ENCODE data around the gene AFF4. TPM values are rescaled to one million over a fixed set of nuclear protein-coding genes. Genes with fewer than 3 reads are reported as not detected.

The AFF4 gene
- total and polyA plus RNA-seq, 4 donors: 8.9 to 103 (median 41.9) TPM

DNA sequence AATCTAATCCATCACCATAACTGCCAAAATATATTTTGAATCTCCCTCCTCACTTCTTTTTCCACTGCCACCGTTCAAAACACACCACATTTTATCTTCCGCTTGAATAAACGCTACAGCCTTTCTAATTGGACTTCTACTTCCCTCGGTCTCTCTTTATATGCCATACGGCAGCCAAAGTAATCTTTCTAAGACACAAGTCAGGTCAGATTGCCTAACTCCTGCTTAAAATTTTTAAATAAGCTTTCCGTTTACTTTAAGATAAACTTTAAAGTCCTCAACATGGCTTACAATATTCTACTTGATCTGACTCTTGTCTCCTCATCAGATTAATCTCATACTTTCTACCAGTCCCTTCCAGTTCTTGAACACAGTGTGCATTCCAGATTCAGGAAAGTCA is 9.7 kb downstream of the AFF4 start:
- no peak for ATAC-seq (ENCODE audit: insufficient read depth, low FRiP score)
- peaks cover 0 to 14% (median 3%) of the 10 kb centered on the region in 5 donors for H3K4me1 ChIP-seq (ENCODE audit: control insufficient read depth in 5 of 5, insufficient read depth in 5 of 5, low read length in 5 of 5)

DNA sequence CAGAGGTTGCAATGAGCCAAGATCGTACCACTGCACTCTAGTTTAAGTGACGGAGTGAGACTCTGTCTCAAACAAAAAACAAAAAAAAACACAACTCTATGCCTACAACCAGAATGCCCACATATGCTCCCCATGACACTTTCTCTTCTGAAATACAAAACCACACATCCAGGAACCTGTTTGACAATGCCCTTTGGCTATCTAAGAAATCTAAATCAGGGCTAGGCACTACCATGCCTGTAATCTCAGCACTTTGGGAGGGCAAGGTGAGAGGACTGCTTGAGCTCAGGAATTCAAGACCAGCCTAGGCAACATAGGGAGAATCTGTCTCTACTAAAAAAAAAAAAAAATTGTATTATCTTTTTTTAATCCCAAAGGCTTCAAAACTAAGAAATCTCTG is 10.6 kb downstream of the AFF4 start:
- Histone ChIP-seq H3K4me3 (no peak overlapping the region), H3K9me3 (ENCODE audit: control insufficient read depth in 4 of 4, insufficient read depth in 3 of 4, low read length in 3 of 4) (no peaks in the 10 kb centered on the region), H3K36me3 (ENCODE audit: control insufficient read depth in 4 of 4, insufficient read depth in 4 of 4, low read length in 4 of 4) (peaks cover 0 to 11% (median 1%) of the 10 kb centered on the region in 4 donors), H3K27me3 (ENCODE audit: control insufficient read depth in 3 of 3, insufficient read depth in 3 of 3, low read length in 2 of 3) (no peaks in the 10 kb centered on the region), H3K4me1 (ENCODE audit: control insufficient read depth in 5 of 5, insufficient read depth in 5 of 5, low read length in 5 of 5) (peaks cover 0 to 14% (median 3%) of the 10 kb centered on the region in 5 donors), H3K27ac (ENCODE audit: low read depth in 1 of 2, low read length in 1 of 2) (peak overlapping the region in 1 of 2 donors; percentile 14), H3K9ac (ENCODE audit: insufficient read depth in 1 of 2, low read length in 2 of 2) (no peak overlapping the region)
- TF ChIP-seq, protein P1, sequence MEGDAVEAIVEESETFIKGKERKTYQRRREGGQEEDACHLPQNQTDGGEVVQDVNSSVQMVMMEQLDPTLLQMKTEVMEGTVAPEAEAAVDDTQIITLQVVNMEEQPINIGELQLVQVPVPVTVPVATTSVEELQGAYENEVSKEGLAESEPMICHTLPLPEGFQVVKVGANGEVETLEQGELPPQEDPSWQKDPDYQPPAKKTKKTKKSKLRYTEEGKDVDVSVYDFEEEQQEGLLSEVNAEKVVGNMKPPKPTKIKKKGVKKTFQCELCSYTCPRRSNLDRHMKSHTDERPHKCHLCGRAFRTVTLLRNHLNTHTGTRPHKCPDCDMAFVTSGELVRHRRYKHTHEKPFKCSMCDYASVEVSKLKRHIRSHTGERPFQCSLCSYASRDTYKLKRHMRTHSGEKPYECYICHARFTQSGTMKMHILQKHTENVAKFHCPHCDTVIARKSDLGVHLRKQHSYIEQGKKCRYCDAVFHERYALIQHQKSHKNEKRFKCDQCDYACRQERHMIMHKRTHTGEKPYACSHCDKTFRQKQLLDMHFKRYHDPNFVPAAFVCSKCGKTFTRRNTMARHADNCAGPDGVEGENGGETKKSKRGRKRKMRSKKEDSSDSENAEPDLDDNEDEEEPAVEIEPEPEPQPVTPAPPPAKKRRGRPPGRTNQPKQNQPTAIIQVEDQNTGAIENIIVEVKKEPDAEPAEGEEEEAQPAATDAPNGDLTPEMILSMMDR (IDR thresholded peaks at IDR 0.05; ENCODE audit: control extremely low read depth, extremely low read depth): no peak
- ATAC-seq (ENCODE audit: insufficient read depth, low FRiP score) (no peak), DNase-seq (no peak)
- WGBS, 2 donors: 76 to 88% methylated on average over 2 of the region's 2 CpGs

More for the DNA sequence above, 9.7 kb downstream of the AFF4 start:
- Histone ChIP-seq H3K27me3 (ENCODE audit: control insufficient read depth in 3 of 3, insufficient read depth in 3 of 3, low read length in 2 of 3) (no peaks in the 10 kb centered on the region), H3K9me3 (ENCODE audit: control insufficient read depth in 4 of 4, insufficient read depth in 3 of 4, low read length in 3 of 4) (no peaks in the 10 kb centered on the region), H3K36me3 (ENCODE audit: control insufficient read depth in 4 of 4, insufficient read depth in 4 of 4, low read length in 4 of 4) (peaks cover 0 to 11% (median 1%) of the 10 kb centered on the region in 4 donors), H3K4me3 (no peak overlapping the region), H3K9ac (ENCODE audit: insufficient read depth in 1 of 2, low read length in 2 of 2) (no peak overlapping the region), H3K27ac (ENCODE audit: low read depth in 1 of 2, low read length in 1 of 2) (no peak overlapping the region)
- WGBS, 2 donors: 48 to 79% methylated on average over 6 of the region's 6 CpGs
- TF ChIP-seq, protein P1 (IDR thresholded peaks at IDR 0.05; ENCODE audit: control extremely low read depth, extremely low read depth): no peak
- DNase-seq: peak in 2 of 3 donors; percentile 48 to 58

- DNase-seq: no peak
- Histone ChIP-seq H3K4me1 (ENCODE audit: control insufficient read depth in 5 of 5, insufficient read depth in 5 of 5, low read length in 5 of 5) (peaks cover 0 to 14% (median 5%) of the 10 kb centered on the region in 5 donors), H3K9me3 (ENCODE audit: control insufficient read depth in 4 of 4, insufficient read depth in 3 of 4, low read length in 3 of 4) (no peaks in the 10 kb centered on the region), H3K27me3 (ENCODE audit: control insufficient read depth in 3 of 3, insufficient read depth in 3 of 3, low read length in 2 of 3) (no peaks in the 10 kb centered on the region), H3K4me3 (no peak overlapping the region), H3K36me3 (ENCODE audit: control insufficient read depth in 4 of 4, insufficient read depth in 4 of 4, low read length in 4 of 4) (peaks cover 0 to 9% (median 1%) of the 10 kb centered on the region in 4 donors), H3K9ac (ENCODE audit: insufficient read depth in 1 of 2, low read length in 2 of 2) (no peak overlapping the region), H3K27ac (ENCODE audit: low read depth in 1 of 2, low read length in 1 of 2) (no peak overlapping the region)
- 83 to 90% methylated on average over 2 of the region's 2 CpGs for WGBS, 2 donors
- TF ChIP-seq, protein P1 (IDR thresholded peaks at IDR 0.05; ENCODE audit: control extremely low read depth, extremely low read depth): no peak
- ATAC-seq (ENCODE audit: insufficient read depth, low FRiP score): no peak
Observed at GRCh38 chr5:132951897-132952296, 11.5 kb downstream of the AFF4 start.

DNA sequence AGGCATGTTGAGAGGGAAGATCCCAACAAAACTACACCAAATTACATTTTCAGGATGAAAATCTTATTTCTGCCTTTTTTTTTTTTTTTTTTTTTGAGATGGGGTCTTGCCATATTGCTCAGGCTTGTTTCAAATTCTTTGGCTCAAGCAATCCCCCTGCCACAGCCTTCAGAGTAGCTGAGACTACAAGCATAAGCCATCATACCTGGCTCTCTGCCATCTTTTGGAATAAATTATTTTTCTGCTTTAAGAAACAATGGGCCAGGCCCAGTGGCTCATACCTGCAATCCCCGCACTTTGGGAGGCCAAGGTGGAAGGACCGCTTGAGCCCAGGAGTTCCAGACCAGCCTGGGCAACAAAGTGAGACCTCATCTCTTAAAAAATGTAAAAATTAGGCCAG is 14.3 kb downstream of the AFF4 start:
- no peak for ATAC-seq (ENCODE audit: insufficient read depth, low FRiP score)
- H3K4me1 ChIP-seq (ENCODE audit: control insufficient read depth in 5 of 5, insufficient read depth in 5 of 5, low read length in 5 of 5): peaks cover 0 to 13% (median 5%) of the 10 kb centered on the region in 5 donors
- no peaks in the 10 kb centered on the region for H3K27me3 ChIP-seq (ENCODE audit: control insufficient read depth in 3 of 3, insufficient read depth in 3 of 3, low read length in 2 of 3)
- 97 to 100% methylated on average over 2 of the region's 2 CpGs for WGBS, 2 donors
- H3K9me3 ChIP-seq (ENCODE audit: control insufficient read depth in 4 of 4, insufficient read depth in 3 of 4, low read length in 3 of 4): no peaks in the 10 kb centered on the region
- no peak overlapping the region for H3K9ac ChIP-seq (ENCODE audit: insufficient read depth in 1 of 2, low read length in 2 of 2)
- no peak overlapping the region for H3K27ac ChIP-seq (ENCODE audit: low read depth in 1 of 2, low read length in 1 of 2)
- DNase-seq: peak in 2 of 3 donors; percentile 33 to 53
- TF ChIP-seq, protein P1 (IDR thresholded peaks at IDR 0.05; ENCODE audit: control extremely low read depth, extremely low read depth): no peak
- H3K36me3 ChIP-seq (ENCODE audit: control insufficient read depth in 4 of 4, insufficient read depth in 4 of 4, low read length in 4 of 4): peaks cover 0 to 4% (median 0%) of the 10 kb centered on the region in 4 donors
- no peak overlapping the region for H3K4me3 ChIP-seq

Data from lung (tissue), 12 donors.